ENCODE measurements around the gene TEKTIP1.

TEKTIP1 gene

DNA sequence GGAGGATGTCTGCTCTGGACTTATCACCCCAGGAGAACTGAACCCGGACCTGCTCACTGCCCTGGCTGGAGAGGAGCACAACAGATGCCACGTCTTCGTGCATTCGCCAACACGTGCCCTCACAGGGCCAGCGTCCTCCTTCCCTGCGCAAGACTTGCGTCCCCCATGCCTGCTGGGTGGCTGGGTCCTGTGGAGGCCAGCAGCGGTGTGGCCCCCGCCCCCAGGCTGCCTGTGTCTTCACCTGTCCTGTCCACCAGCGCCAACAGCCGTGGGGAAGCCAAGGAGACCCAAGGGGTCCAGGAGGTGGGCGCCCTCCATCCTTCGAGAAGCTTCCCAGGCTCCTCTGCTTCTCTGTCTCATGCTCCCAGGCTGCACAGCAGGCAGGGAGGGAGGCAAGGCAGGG is 3.4 kb upstream of the TEKTIP1 start:
- Histone ChIP-seq H2AFZ (ENCODE audit: low read length) (no peak overlapping the region), H3K79me2 (ENCODE audit: insufficient read depth, low read length) (no peaks in the 10 kb centered on the region), H3K9me3 (ENCODE audit: insufficient read depth, low read depth, low read length) (no peaks in the 10 kb centered on the region), H4K20me1 (ENCODE audit: insufficient read depth, low read length, poor library complexity, severe bottlenecking) (no peaks in the 10 kb centered on the region), H3K9me2 (replicated peaks; ENCODE audit: low read depth, low read length) (no peaks in the 10 kb centered on the region), H3K4me1 (ENCODE audit: insufficient read depth, low read length, poor library complexity, severe bottlenecking) (no peaks in the 10 kb centered on the region), H3K27me3 (ENCODE audit: insufficient read depth, low read length, poor library complexity, severe bottlenecking) (no peaks in the 10 kb centered on the region), H3K9ac (ENCODE audit: low read depth, low read length, poor library complexity, severe bottlenecking) (no peak overlapping the region), H3F3A (ENCODE audit: low read depth) (no peaks in the 10 kb centered on the region), H3K36me3 (ENCODE audit: insufficient read depth, low read length) (peaks cover 65% of the 10 kb centered on the region; the same call in 1 of the 2 replicates), H3K4me2 (ENCODE audit: low read depth, low read length, poor library complexity, severe bottlenecking) (no peak overlapping the region), H3K4me3 (ENCODE audit: low read length, poor library complexity, severe bottlenecking) (no peak overlapping the region)
- TF ChIP-seq, protein P1, sequence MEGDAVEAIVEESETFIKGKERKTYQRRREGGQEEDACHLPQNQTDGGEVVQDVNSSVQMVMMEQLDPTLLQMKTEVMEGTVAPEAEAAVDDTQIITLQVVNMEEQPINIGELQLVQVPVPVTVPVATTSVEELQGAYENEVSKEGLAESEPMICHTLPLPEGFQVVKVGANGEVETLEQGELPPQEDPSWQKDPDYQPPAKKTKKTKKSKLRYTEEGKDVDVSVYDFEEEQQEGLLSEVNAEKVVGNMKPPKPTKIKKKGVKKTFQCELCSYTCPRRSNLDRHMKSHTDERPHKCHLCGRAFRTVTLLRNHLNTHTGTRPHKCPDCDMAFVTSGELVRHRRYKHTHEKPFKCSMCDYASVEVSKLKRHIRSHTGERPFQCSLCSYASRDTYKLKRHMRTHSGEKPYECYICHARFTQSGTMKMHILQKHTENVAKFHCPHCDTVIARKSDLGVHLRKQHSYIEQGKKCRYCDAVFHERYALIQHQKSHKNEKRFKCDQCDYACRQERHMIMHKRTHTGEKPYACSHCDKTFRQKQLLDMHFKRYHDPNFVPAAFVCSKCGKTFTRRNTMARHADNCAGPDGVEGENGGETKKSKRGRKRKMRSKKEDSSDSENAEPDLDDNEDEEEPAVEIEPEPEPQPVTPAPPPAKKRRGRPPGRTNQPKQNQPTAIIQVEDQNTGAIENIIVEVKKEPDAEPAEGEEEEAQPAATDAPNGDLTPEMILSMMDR (conservative IDR thresholded peaks at IDR 0.05; ENCODE audit: low read length) = no peak
- no peak for TF ChIP-seq EZH2phosphoT487 (IDR thresholded peaks at IDR 0.05; ENCODE audit: borderline replicate concordance)

DNA sequence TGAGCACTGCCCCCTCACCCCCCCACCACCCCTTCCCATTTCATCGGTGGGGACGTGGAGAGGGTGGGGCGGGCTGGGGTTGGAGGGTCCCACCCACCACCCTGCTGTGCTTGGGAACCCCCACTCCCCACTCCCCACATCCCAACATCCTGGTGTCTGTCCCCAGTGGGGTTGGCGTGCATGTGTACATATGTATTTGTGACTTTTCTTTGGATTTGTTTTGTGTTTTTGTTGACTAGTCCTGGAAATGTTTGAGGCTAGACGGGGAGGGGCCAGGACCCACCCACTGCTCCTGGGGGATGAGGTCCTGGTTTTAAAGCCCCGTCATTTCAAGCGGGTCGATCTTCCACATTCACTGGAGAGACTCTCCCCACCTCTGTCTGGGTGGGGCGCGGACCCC is 3.0 kb upstream of the TEKTIP1 start:
- H3K36me3 ChIP-seq (ENCODE audit: insufficient read depth, low read length) = peaks cover 61% of the 10 kb centered on the region; the same call in 1 of the 2 replicates

DNA sequence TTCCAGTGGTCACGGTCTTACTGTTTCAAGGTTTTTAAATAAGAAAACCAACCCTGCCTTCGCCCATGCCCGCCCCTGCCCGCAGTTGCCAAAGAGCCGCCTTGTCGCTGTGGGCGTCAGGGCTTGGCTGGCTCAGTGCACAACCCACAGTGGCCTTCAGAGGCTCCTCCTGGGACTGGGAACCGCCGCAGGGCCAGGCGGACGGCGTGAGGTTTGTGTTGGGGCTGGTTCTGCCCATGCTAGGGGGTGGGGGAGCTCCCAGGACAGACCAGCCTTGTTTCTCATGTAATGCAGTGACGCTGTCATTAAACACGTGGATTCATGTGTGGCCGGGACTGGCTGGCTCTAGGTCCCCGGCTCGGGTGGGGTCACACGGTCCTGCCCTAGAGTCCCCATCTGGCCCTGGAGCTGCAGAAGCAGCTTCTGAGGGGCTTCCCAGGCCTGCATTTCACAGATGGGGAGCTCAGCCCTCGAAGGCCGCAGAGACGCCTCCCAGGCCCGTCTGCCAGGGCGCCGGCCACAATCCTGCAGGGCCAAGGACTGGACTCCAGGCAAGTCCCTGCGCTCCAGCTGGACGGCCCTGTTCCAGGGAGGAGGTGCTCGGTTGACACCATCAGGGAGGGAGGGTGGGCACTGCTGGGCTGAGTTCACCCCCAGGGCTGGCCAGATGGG is 2.4 kb upstream of the TEKTIP1 start:
- H3F3A ChIP-seq (ENCODE audit: low read depth) = no peaks in the 10 kb centered on the region
- no peak overlapping the region for H2AFZ ChIP-seq (ENCODE audit: low read length)
- H3K4me1 ChIP-seq (ENCODE audit: insufficient read depth, low read length, poor library complexity, severe bottlenecking) = no peaks in the 10 kb centered on the region
- H3K4me3 ChIP-seq (ENCODE audit: low read length, poor library complexity, severe bottlenecking) = no peak overlapping the region
- H3K9ac ChIP-seq (ENCODE audit: low read depth, low read length, poor library complexity, severe bottlenecking) = no peak overlapping the region
- no peaks in the 10 kb centered on the region for H4K20me1 ChIP-seq (ENCODE audit: insufficient read depth, low read length, poor library complexity, severe bottlenecking)
- peaks cover 55% of the 10 kb centered on the region; the same call in 1 of the 2 replicates for H3K36me3 ChIP-seq (ENCODE audit: insufficient read depth, low read length)
- no peak overlapping the region for H3K4me2 ChIP-seq (ENCODE audit: low read depth, low read length, poor library complexity, severe bottlenecking)
- no peaks in the 10 kb centered on the region for H3K79me2 ChIP-seq (ENCODE audit: insufficient read depth, low read length)
- TF ChIP-seq EZH2phosphoT487 (IDR thresholded peaks at IDR 0.05; ENCODE audit: borderline replicate concordance) = no peak
- TF ChIP-seq, protein P1 (conservative IDR thresholded peaks at IDR 0.05; ENCODE audit: low read length) = no peak
- no peaks in the 10 kb centered on the region for H3K9me2 ChIP-seq (replicated peaks; ENCODE audit: low read depth, low read length)
- no peaks in the 10 kb centered on the region for H3K9me3 ChIP-seq (ENCODE audit: insufficient read depth, low read depth, low read length)
- no peaks in the 10 kb centered on the region for H3K27me3 ChIP-seq (ENCODE audit: insufficient read depth, low read length, poor library complexity, severe bottlenecking)

More for the DNA sequence above, 3.0 kb upstream of the TEKTIP1 start:
- Histone ChIP-seq H3F3A (ENCODE audit: low read depth) (no peaks in the 10 kb centered on the region), H3K9me2 (replicated peaks; ENCODE audit: low read depth, low read length) (no peaks in the 10 kb centered on the region), H4K20me1 (ENCODE audit: insufficient read depth, low read length, poor library complexity, severe bottlenecking) (no peaks in the 10 kb centered on the region), H3K9me3 (ENCODE audit: insufficient read depth, low read depth, low read length) (no peaks in the 10 kb centered on the region), H3K4me3 (ENCODE audit: low read length, poor library complexity, severe bottlenecking) (no peak overlapping the region), H3K27me3 (ENCODE audit: insufficient read depth, low read length, poor library complexity, severe bottlenecking) (no peaks in the 10 kb centered on the region), H3K79me2 (ENCODE audit: insufficient read depth, low read length) (no peaks in the 10 kb centered on the region), H2AFZ (ENCODE audit: low read length) (no peak overlapping the region), H3K4me1 (ENCODE audit: insufficient read depth, low read length, poor library complexity, severe bottlenecking) (no peaks in the 10 kb centered on the region), H3K9ac (ENCODE audit: low read depth, low read length, poor library complexity, severe bottlenecking) (no peak overlapping the region), H3K4me2 (ENCODE audit: low read depth, low read length, poor library complexity, severe bottlenecking) (no peak overlapping the region)
- no peak for TF ChIP-seq EZH2phosphoT487 (IDR thresholded peaks at IDR 0.05; ENCODE audit: borderline replicate concordance)
- TF ChIP-seq, protein P1 (conservative IDR thresholded peaks at IDR 0.05; ENCODE audit: low read length) = no peak
